ENCODE results near the gene TP53I11. TPM values are rescaled to one million over a fixed set of nuclear protein-coding genes. Genes with fewer than 3 reads are reported as not detected.

The TP53I11 gene
- total RNA-seq, 1 experiment from 2014 or later: 7.7 TPM

DNA sequence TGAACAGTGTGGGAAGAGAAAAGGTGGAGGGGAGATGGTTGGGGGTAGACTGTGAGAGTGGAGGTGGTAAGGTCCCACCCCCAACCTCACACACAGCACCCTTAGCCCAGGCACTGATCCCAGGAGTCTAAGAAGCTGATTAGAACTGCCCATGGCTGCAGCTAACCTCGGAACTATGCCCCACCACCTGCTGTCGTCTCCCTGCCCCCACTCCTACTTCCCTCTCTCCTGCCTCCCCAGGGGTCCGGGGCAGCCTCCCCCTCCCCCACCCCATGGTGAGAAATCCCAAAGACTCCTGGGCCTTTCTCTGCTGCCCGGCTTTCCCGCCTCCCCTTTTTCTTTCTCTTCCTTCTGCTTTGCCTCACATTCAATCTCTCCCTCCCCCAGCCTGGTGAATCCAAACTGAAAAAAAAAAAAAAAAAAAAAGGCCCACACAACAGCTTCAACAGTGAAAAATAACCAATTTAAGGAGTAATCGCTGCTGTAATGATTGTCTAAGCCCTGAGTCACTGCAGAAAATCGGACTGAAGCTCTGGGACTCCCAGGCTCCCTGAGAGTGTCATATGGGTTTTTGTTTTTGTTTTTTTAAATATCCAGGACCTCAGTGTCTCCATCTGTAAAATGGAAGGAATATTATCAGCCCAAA, 9.6 kb upstream of the TP53I11 start:
- intact Hi-C loops (cut with micrococcal nuclease; ENCODE audit: unreplicated experiment): no loop called here
- CTCF ChIA-PET: interaction anchor here (1.2 to 1.8 kb wide), 2 partner anchors 24 to 148 kb away, joined by 3 to 6 read pairs; no protein-coding TSS in a partner anchor
- no peak overlapping the region for H3K4me3 ChIP-seq (ENCODE audit: low read depth, low read length)
- Mint-ChIP-seq H3K27me3 (ENCODE audit: insufficient read depth, unreplicated experiment) (no peaks in the 10 kb centered on the region), H3K4me1 (ENCODE audit: low read depth, unreplicated experiment) (no peaks in the 10 kb centered on the region), H3K4me3 (ENCODE audit: unreplicated experiment) (no peak overlapping the region), H3K36me3 (ENCODE audit: insufficient read depth, unreplicated experiment) (no peaks in the 10 kb centered on the region), H3K9me3 (ENCODE audit: unreplicated experiment) (no peaks in the 10 kb centered on the region), H3K27ac (ENCODE audit: unreplicated experiment) (no peak overlapping the region)
- no peak for DNase-seq
- peaks cover 6% of the 10 kb centered on the region; the same call in 1 of the 2 replicates for H3K4me1 ChIP-seq
- H3K36me3 ChIP-seq (ENCODE audit: control insufficient read depth, insufficient read depth, low read length): no peaks in the 10 kb centered on the region
- TF ChIP-seq, protein P1, sequence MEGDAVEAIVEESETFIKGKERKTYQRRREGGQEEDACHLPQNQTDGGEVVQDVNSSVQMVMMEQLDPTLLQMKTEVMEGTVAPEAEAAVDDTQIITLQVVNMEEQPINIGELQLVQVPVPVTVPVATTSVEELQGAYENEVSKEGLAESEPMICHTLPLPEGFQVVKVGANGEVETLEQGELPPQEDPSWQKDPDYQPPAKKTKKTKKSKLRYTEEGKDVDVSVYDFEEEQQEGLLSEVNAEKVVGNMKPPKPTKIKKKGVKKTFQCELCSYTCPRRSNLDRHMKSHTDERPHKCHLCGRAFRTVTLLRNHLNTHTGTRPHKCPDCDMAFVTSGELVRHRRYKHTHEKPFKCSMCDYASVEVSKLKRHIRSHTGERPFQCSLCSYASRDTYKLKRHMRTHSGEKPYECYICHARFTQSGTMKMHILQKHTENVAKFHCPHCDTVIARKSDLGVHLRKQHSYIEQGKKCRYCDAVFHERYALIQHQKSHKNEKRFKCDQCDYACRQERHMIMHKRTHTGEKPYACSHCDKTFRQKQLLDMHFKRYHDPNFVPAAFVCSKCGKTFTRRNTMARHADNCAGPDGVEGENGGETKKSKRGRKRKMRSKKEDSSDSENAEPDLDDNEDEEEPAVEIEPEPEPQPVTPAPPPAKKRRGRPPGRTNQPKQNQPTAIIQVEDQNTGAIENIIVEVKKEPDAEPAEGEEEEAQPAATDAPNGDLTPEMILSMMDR (IDR thresholded peaks at IDR 0.05; ENCODE audit: insufficient read depth in 1 of 2, low read depth in 1 of 2, low read length in 1 of 2, severe bottlenecking in 1 of 2, unreplicated experiment in 1 of 2): no peak
- H3K27me3 ChIP-seq (replicated peaks; ENCODE audit: control insufficient read depth, insufficient read depth, low read length): no peaks in the 10 kb centered on the region
- H3K9me3 ChIP-seq: no peaks in the 10 kb centered on the region
- BruUV-seq (replicated peaks): no TSS peak
- POLR2A ChIA-PET: no interaction called here

DNA sequence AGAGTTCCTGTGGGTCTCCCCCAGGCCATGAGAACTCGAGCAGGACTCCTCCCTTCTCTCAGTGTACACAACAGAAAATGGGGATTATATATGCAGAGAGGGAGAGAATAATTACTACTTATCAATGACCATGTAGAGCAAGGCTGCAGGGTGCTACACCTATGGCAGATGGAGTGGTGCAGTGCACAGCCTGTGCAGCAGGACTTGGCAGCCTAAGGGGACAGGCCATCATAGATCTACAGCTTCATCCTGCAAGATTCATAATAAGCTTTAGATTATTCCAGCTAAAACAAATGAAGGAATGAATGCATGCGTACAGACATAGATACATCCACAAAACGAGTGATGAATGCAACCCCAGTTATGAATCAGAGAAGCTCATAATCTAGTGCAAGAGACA, 8.4 kb upstream of the TP53I11 start:
- no peaks in the 10 kb centered on the region for H3K9me3 ChIP-seq
- ChIA-PET POLR2A (interaction anchor here (0.6 kb wide), 1 partner anchor 28 kb away, joined by 3 read pairs; no protein-coding TSS in a partner anchor), CTCF (interaction anchor here (1.8 kb wide), 1 partner anchor 23 kb away, joined by 6 read pairs; no protein-coding TSS in a partner anchor)
- H3K4me3 Mint-ChIP-seq (ENCODE audit: unreplicated experiment): no peak overlapping the region
- no peak overlapping the region for H3K4me3 ChIP-seq (ENCODE audit: low read depth, low read length)
- no peaks in the 10 kb centered on the region for H3K27me3 ChIP-seq (replicated peaks; ENCODE audit: control insufficient read depth, insufficient read depth, low read length)
- peaks cover 5% of the 10 kb centered on the region; the same call in 1 of the 2 replicates for H3K4me1 ChIP-seq
- intact Hi-C loops (cut with micrococcal nuclease; ENCODE audit: unreplicated experiment): no loop called here
- no peaks in the 10 kb centered on the region for H3K27me3 Mint-ChIP-seq (ENCODE audit: insufficient read depth, unreplicated experiment)
- H3K36me3 Mint-ChIP-seq (ENCODE audit: insufficient read depth, unreplicated experiment): no peaks in the 10 kb centered on the region
- no peaks in the 10 kb centered on the region for H3K36me3 ChIP-seq (ENCODE audit: control insufficient read depth, insufficient read depth, low read length)
- H3K9me3 Mint-ChIP-seq (ENCODE audit: unreplicated experiment): no peaks in the 10 kb centered on the region
- no peak overlapping the region for H3K27ac Mint-ChIP-seq (ENCODE audit: unreplicated experiment)
- TF ChIP-seq, protein P1 (IDR thresholded peaks at IDR 0.05; ENCODE audit: insufficient read depth in 1 of 2, low read depth in 1 of 2, low read length in 1 of 2, severe bottlenecking in 1 of 2, unreplicated experiment in 1 of 2): no peak
- BruUV-seq (replicated peaks): no TSS peak
- no peak for DNase-seq
- H3K4me1 Mint-ChIP-seq (ENCODE audit: low read depth, unreplicated experiment): peaks cover 6% of the 10 kb centered on the region

DNA sequence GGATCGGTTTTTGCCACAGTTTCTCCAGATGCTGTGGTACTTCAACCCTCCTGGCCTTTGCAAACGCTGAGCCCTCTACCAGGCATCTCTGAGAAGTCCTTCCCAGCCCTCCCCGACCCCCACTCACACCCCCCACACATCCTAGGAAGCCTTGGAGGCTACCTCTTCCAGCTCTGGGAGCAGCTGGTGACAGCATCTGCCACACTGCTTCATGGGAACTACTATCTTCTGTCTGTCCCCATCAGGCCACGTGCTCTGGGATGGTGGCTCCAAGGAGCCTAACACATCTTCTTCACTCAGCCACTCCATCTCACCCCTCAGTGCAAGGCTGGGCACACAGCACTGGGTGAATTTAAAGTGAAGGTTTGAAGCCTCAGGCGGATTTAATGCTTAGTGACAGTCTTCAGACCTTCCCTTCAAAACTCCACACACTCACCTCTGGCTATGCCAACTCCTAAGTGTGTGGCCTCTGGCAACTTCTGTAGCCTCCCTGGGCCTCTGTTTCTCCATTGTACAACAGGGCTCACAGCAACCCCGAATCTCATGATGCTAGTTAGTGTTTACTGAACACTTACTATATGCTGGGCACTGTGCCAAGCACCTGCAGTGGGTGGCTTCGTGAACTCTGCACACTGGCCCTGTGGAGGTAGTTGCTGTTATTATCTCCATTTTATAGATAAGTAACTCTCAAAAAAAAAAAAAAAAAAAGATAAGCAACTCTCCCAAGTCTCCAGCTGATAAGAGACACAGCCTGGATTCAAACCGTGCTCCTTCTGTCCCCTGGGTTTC, 7.3 kb upstream of the TP53I11 start:
- ChIA-PET CTCF (no interaction called here), POLR2A (no interaction called here)
- no peaks in the 10 kb centered on the region for H3K9me3 ChIP-seq
- DNase-seq: no peak
- no peak overlapping the region for H3K4me3 Mint-ChIP-seq (ENCODE audit: unreplicated experiment)
- TF ChIP-seq, protein P1 (IDR thresholded peaks at IDR 0.05; ENCODE audit: insufficient read depth in 1 of 2, low read depth in 1 of 2, low read length in 1 of 2, severe bottlenecking in 1 of 2, unreplicated experiment in 1 of 2): no peak
- no peak overlapping the region for H3K4me3 ChIP-seq (ENCODE audit: low read depth, low read length)
- no peaks in the 10 kb centered on the region for H3K36me3 Mint-ChIP-seq (ENCODE audit: insufficient read depth, unreplicated experiment)
- H3K27me3 Mint-ChIP-seq (ENCODE audit: insufficient read depth, unreplicated experiment): no peaks in the 10 kb centered on the region
- no peaks in the 10 kb centered on the region for H3K27me3 ChIP-seq (replicated peaks; ENCODE audit: control insufficient read depth, insufficient read depth, low read length)
- H3K27ac Mint-ChIP-seq (ENCODE audit: unreplicated experiment): no peak overlapping the region
- BruUV-seq (replicated peaks): no TSS peak
- peaks cover 6% of the 10 kb centered on the region for H3K4me1 Mint-ChIP-seq (ENCODE audit: low read depth, unreplicated experiment)
- H3K4me1 ChIP-seq: peaks cover 7% of the 10 kb centered on the region
- H3K36me3 ChIP-seq (ENCODE audit: control insufficient read depth, insufficient read depth, low read length): no peaks in the 10 kb centered on the region
- intact Hi-C loops (cut with micrococcal nuclease; ENCODE audit: unreplicated experiment): no loop called here
- H3K9me3 Mint-ChIP-seq (ENCODE audit: unreplicated experiment): no peaks in the 10 kb centered on the region
